CD4-positive, alpha-beta T cell treated with Interleukin-4 for 4 hours (primary cell): Measurements from ENCODE around the gene ASRGL1.
"Not testable (repeated sequence)": the region's sequence is repeated elsewhere in the genome, so short reads cannot be mapped to it uniquely, and the experiment has no call there.

Source experiments
- DNase-seq: peaks from one replicate; pipeline ENCODE4 v3.0.0-alpha.2; 2020

The ASRGL1 gene

DNA sequence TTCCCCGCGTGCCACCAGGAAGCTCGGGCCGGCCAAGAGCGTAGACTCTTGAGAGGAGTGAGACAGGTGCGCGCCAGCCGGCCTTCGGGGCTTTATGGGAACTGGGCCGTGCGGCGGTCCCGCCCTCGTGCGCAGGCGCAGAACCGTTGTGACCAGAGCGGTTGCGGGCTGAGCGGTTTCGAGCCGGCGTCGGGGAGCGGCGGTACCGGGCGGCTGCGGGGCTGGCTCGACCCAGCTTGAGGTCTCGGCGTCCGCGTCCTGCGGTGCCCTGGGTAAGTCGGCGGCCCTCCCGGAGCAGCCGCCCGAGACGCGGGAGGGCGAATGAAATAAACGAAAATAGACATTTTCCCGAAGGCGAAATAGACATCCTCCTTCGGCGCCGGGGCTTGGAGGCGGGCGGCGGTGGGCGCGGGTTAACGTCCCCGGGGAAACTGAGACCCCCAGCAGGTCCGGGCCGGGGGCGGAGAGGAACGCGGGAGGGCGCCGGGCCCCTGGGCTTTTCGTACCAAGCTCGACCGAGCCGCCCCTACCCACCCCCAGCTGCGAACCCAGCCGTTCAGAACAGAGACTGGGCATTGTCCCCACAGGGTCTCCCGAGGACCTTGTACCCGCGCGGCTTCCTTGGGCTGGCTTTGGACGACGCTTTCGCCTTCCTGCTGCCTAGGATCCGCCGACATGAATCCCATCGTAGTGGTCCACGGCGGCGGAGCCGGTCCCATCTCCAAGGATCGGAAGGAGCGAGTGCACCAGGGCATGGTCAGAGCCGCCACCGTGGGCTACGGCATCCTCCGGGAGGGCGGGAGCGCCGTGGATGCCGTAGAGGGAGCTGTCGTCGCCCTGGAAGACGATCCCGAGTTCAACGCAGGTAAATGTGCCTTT, at the start of gene ASRGL1:
TSS of gene ASRGL1 (plus strand) at position 146 of the 879 bp plus-strand sequence. CDS start at position 676, 530 bp downstream.
- DNase-seq, result peak; percentile 67

DNA sequence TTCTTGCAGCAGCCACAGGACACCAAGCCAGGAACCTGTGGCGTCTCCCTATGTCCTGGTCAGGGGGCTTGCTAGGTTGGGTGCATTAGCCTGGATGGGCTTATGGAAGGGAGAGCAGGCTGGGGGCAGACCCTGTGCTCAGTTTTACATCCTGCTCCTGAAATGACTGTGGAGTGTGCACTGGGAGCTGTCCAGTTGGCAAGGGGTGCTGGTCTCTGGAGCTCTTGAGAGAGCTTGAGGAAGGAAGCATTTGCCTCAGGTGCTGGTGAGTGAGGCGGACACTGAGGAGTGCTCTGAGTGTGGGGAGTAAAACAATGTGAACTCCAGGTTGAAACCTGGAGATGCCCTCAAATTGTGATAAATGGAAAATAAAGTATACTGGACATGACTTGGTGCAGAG, 41.7 kb upstream of the ASRGL1 start:
- DNase-seq, result no peak

DNA sequence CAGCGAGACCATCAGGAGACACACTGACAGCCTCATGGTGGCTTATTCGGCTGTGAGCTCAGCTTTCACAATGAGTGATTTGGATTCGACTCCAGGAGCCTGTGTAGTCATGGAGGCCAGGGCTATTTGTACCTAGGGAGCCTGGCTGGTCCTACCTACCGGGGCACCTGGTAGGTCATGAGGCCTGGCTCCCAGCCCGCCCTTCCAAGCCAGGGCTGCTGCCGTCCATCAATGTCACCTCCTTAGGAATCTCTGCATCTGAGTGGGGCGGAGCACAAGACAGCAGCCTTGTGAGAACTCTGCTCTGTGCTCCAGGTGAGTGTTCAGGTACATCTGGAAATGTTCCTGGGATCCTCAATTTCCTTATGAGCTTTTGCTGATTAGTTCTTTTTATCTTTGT, 38.3 kb upstream of the ASRGL1 start, which contains the start of gene SCGB1D4:
TSS of gene SCGB1D4 (minus strand) at position 101 of the 400 bp plus-strand sequence. CDS start at position 36, 65 bp downstream.
- no peak for DNase-seq

DNA sequence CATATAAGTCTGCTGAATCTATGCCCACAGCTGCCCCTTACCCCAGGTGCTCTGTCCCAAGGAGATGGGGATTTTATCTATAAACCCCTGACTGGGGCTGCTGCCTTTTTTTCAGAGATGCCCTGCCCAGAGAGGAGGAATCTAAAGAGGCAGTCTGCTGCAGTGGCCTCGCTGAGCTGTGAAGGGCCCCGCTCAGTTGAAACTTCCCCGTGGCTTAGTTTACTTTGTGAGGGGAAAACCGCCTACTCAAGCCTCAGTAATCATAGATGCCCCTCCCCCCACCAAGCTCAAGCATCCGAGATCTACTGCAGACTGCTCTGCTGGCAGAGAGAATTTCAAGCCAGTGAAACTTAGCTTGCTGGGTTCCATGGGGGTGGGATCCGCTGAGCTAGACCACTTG, 31.0 kb upstream of the ASRGL1 start:
- no peak for DNase-seq

DNA sequence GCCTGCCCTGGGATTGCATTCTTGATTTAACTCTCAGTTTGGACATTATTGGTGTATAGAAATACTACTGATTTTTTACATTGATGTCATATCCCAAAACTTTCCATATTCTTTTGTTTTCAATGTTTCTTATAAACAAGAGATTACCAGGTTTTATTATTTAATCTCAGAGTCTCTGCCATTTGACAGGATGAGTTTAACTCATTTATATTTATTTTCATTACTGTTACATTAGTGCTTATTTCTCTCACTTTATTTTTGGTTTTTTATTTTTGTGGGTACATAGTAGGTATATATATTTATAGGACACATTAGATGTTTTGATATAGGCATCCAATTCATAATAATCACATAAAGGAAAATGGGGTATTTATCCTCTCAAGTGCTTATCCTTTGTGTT, 29.3 kb upstream of the ASRGL1 start:
- no peak for DNase-seq

DNA sequence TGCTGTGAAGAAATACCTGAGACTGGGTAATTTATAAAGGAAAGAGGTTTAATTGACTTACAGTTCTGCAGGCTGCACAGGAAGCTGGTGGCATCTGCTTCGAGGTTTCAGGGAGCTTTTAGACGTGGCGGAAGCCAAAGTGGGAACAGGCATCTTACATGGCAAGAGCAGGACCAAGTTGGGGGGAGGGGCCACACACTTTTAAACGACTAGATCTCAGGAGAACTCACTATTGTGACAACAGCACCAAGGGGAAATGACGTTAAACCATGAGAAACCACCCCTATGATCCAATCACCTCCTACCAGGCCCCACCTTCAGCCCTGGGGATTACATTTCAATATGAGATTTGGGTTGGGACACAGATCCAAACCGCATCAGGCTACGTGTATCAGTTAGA, 27.3 kb upstream of the ASRGL1 start:
- DNase-seq, result no peak

DNA sequence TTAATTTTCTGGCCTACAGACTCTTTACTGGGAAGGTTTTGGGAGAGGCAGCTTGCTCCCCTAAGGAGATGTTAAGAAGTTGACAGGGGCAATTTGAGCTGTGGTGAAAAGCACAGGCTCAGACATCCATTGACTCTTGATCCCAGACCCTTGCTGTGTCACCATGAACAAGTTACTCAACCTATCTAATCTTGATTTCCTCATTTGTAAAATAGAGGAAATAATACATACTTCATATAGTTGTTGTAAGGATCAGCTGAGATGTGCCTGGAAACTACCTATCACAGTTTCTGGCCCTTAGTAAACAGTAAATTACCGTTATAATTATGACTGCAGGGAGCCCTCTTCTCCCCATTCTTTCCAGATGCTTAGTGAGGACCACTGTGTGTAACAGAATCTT, 21.8 kb upstream of the ASRGL1 start:
- no peak for DNase-seq

DNA sequence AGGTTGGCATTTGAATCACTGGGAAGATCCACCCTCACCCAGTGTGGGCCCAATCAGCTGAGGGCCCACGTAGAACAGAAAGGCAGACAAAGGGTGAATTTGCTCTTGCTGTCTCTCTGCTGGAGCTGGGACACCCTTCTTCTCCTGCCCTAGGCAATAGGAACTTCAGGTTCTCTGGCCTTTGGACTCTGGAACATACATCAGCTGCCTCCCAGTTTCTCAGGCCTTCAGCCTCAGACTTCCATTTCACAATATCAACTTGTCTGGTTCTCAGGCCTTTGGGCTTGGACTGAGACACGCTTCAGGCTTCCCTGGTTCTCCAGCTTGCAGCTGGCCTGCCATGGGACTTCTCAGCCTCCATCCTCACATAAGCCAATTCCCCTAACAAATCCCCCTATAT, 14.7 kb upstream of the ASRGL1 start:
- no peak for DNase-seq

DNA sequence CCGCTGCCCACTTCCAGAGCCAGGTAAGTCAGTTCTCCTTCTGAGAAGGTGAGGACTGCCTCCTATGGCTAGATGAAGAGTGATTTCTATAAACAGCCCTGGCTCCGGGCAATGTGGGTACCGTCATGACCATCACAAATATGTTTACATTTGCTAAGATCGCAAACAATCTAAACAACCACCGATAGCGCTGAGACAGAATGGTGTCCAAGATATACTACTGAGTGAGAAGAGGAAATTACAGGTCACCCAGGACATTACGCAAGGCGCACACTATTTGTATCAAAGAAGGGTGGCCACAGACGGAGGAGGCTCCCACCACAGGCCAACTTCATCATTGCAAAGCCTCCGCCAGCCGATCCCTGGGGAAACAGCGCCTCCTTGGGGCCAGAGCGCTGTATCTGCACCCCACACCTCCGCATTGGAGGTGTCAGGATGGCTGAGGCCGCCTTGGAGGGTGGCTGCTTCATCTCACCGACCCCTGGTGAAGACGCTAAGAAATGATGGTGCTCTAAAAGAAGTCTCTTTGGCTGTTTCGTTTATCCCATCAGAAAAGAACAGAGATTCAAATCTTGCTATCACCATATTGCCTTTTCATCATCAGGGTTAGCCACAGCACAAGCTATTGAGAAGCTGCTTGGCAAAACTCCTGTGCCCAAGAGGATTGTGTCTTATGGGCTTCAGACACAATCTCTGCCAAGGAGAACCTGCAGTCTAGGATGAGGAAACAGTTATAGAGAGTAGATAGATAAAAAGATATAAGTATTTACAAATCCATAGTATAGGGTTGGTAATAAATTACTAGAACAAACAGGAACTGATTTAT, 12.3 kb upstream of the ASRGL1 start:
- peak; percentile 36 for DNase-seq

DNA sequence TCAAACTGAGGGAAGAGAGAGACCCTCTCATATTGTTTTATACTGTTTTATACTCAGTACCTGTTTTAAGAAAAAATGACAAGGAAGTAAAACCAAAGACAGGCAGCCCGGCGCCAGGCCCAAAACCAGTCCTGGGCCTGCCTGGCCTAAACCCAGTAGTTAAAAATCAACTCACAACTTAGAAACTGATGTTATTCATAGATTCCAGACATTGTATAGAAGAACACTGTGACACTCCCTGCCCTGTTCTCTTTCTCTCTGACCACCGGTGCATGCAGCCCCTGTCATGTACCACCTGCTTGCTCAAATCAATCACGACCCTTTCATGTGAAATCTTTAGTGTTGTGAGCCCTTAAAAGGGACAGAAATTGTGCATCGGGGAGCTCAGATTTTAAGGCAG, 11.5 kb upstream of the ASRGL1 start:
- DNase-seq, result not testable (repeated sequence)

DNA sequence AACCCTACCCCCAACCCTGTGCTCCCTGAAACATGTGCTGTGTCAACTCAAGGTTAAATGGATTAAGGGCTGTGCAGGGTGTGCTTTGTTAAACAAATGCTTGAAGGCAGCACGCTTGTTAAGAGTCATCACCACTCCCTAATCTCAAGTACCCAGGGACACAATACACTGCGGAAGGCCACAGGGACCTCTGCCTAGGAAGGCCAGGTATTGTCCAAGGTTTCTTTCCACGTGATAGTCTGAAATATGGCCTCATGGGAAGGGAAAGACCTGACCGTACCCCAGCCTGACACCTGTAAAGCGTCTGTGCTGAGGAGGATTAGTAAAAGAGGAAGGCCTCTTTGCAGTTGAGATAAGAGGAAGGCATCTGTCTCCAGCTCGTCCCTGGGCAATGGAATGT, 10.5 kb upstream of the ASRGL1 start:
- not testable (repeated sequence) for DNase-seq

DNA sequence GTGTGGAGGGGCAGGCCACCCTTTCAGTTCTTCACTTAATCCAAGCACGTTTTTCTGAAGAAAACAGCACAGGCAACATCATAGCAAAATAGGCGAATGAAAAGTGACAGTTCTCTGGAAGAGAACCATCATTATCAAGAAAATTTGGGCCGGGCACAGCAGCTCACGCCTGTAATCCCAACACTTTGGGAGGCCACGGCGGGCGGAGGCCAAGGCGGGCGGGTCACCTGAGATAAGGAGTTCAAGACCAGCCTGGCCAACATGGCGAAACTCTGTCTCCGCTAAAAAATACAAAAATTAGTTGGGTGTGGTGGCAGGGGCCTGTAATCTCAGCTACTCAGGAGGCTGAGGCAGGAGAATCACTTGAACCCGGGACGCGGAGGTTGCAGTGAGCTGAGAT, 9.7 kb upstream of the ASRGL1 start:
- DNase-seq, result not testable (repeated sequence)

DNA sequence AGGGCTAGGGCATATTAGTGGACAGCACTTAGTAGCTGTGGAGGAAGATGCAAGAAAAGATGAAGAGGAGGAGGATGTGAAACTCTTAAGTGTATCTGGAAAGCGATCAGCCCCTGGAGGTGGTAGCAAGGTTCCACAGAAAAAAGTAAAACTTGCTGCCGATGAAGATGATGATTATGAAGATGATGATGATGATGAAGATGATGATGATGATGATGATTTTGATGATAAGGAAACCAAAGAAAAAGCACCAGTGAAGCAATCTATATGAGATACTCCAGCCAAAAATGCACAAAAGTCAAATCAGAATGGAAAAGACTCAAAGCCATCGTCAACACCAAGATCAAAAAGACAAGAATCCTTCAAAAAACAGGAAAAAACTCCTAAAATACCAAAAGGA, 6.0 kb upstream of the ASRGL1 start:
- not testable (repeated sequence) for DNase-seq

DNA sequence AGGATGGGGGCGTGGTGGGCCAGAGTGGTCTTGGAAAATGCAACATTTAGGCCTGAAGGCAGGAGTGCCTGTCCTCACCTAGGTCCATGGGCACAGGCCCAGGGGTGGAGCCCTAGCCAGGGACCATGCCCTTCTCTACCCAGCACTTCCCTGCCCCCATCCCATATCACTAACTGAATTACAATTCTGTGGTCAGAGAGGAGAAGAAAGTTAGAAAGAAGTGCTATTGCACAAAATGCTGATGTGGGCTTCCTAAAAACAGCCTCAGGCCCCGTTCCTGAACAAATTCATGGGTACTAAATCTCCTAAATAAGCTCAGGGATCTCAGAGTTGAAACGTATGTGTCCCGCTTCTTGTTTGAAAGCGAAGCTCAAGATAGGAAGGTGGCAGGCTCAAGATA, 3.5 kb upstream of the ASRGL1 start:
- no peak for DNase-seq

DNA sequence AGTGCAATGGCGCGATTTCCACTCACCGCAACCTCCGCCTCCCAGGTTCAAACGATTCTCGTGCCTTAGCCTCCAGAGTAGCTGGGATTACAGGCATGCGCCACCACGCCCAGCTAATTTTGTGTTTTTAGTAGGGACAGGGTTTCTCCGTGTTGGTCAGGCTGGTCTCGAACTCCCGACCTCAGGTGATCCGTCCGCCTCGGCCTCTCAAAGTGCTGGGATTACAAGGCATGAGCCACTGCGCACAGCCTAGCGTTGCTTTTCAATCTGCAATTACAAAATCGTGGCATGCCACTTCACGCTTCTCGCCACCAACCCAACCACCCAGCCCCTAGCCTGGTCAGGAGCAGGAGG, 322 bp upstream of the ASRGL1 start:
- DNase-seq, result not testable (repeated sequence)

DNA sequence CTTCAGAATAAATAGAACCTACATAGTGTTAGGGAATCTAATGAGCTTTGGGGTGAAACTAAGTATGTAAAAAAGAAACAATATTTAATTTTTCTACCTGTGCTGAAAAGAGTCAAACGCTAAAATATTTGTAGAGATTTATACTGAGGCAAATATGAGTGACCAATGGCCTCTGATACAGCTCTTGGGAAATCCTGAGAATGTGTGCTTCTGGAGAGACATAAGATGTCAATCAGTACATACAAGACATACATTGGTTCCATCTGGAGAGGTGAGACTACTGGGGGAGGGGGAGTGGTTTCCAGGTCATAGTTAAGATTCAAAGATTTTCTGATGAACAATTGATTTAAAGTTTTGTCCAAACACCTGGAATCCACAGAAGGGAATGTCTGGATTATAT, 970 bp downstream of the ASRGL1 start:
- no peak for DNase-seq

DNA sequence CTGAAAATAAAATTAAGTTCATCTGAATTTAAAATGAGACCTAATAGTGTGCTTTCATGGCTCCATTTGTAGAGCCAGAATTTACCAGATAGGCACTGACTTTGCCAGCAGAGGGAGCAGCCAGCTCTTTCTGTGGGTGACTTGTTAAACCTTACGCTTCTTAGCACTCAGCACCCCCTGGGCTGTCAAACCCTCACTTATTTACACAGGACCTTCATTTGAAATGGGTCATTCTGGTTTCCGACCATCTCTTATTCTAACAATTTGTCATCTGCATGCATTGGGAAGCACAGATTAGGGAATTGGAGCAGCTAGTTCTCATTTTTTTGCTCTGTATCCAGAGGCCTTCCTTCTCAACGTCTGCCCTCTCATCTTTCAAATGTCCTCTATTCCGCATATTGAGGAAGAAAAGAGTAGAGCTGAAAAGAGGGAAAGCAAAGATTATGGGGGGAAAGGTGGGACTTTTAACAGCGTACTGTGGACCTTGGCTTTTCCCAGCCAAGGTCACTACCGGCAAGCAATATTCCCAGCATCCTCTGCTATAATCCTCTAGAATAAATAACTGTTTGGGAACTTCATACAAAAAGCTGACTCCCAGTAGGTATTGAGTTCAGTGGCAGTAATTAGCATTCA, 3.1 kb downstream of the ASRGL1 start:
- peak; percentile 67 for DNase-seq

DNA sequence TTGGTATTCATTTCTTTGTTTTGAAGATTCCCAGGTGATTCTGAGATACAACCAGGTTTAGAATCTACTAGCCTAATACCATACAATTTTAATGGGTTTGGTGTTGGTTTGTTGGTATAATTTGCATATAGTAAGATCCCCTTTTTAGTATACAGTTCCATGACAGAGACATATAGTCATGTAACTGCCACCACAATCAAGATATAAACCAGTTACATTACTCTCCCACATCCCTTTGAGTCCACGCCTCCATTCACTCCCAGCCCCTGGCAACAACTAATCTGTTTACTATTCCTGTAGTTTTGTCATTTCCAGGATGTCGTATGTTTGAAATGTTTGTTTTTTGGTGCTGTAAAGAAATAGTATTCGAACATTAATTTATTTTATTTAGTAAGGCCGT, 4.3 kb downstream of the ASRGL1 start:
- DNase-seq, result no peak

DNA sequence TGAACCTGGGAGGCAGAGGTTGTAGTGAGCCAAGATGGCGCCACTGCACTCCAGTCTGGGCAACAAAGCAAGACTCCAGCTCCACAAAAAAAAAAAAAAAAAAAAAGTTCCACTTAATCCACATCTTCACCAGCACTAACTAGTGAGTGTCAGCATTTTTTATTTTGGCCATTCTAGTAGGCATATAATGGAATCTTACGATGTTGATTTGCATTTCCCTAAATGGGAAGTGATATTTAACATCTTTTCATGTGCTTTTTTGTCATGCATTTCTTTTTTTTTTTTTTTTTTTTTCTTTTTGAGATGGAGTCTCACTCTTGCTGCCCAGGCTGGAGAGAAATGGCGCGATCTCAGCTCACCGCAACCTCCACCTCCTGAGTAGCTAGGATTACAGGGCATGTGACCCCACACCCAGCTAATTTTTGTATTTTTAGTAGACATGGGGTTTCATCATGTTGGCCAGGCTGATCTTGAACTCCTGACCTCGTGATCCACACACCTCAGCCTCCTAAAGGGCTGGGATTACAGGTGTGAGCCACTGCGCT, 6.5 kb downstream of the ASRGL1 start:
- DNase-seq, result not testable (repeated sequence)

DNA sequence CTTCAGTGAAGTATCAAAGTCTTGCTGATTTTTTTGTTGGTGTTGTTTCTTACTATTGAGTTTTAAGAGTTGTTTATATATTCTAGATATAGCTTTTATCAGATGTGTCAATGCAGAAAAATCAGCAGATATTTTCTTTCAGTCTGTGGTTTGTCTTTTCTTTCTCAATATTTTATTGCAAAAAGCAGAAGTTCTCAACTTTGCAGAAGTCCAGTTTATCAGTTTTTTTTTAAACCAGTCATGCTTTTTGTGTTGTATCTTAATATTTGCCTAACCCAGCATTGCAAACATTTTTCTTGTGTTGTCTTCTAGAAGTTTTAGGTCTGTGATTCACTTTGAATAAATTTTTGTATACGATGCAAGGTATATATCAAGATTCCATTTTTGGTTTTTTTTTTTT, 7.0 kb downstream of the ASRGL1 start:
- no peak for DNase-seq

DNA sequence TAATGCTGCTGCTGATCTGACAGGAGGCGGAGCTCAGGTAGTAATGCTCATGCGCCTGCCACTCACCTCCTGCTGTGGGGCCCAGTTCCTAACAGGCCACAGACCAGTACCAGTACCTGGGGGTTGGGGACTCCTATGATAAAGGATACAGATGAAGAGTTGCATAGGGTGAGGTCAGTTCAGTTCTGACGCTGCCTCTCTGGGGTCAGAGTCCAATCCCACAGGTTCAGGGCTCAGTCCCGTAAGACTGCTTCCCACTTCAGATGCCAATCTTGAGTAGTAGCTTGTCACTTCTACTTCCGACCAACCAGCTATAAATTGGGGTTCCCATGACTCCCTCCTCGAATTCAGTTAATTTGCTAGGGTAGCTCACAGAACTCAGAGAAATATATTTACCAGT, 8.6 kb downstream of the ASRGL1 start:
- DNase-seq, result no peak

DNA sequence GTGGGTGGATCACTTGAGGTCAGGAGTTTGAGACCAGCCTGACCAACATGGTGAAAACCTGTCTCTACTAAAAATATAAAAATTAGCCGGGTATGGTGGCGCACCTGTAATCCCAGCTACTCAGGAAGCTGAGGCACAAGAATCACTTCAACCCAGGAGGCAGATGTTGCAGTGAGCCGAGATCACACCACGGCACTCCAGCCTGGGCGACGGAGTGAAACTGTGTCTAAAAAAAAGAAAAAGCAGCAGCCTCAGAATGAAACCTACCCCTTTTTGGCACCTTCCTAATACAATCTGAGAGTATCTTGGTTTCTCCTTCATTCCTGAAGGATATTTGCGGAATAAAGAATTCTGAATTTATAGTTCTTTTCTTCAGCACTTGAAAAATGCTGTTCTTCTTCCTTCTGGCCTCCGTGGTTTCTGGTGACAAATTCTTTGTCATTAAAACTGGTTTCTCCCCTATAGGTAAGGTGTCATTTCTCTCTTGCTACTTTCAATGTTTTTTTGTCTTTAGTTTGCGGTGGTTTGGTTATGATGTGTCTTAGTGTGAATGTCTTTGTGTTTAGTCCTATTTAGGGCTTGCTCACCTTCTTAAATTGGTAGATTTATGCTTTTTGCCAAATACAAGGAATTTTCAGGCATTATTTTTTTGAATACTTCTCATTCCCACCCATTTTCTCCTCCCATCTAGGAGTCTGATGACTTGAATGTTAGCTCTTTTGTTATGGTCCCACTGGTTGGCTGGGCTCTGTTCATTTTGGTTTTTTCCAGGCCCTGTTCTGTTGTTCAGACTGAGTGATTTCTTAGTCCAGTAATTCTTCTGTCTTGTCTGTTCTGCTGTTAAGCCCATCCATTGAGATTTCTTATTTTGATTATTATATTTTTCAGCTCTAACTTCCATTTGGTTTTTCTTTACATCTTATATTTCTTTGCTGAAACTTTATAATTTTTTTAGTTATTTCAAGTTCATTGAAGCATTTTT, 15.4 kb downstream of the ASRGL1 start:
- DNase-seq, result no peak
